GM18909 (cell line): ENCODE data around the gene TPSD1.
"Not testable (repeated sequence)": the region's sequence is repeated elsewhere in the genome, so short reads cannot be mapped to it uniquely, and the experiment has no call there.

Experiments used
- ATAC-seq: cut with Tn5 transposase; IDR thresholded peaks from one replicate; pipeline ENCODE4 v1.9.1; 2021; ENCODE audit warnings: mild to moderate bottlenecking; ENCODE audit not compliant: unreplicated experiment, poor library complexity

TPSD1 gene

GRCh38 chr16:1260101-1260680 lies 4.3 kb downstream of the TPSD1 start:
- no peak for ATAC-seq

DNA sequence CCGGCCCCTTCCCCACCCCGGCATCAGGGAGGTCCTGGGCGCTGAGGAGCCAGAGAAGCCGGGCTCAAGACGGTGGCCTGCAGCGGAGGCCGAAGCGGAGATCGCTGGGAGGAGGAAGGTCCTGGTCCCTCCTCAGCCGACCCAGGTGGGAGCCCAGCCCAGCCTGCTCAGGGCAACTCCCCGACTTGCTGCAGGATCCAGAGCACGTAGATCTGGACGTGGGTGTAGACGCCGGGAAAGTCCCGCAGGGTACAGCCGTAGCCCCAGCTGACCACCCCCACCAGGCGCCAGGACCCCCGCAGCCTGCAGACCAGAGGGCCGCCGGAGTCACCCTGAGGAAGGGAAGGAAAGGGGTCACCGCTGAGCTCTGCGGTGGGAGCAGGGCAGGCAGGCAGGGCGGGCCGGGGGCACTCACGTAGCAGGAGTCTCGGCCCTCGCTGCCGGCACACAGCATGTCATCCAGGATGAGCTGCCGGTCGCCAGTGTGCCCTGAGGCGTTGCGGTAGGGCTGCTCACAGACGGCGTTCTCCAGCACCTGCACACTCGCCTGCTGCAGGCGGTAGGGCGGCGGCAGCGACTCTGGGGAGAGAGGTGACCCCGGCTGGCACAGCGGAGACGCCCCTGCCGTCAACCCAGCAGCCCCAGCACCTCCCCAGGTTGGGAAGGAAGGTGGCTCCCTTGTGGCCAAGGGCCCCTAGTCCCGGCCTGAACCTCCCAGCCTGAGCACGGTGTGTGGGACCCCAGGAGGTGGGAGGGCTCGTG lies 5.4 kb downstream of the TPSD1 start:
- ATAC-seq, result no peak

GRCh38 chr16:1262210-1262845 lies 6.5 kb downstream of the TPSD1 start:
- no peak for ATAC-seq

DNA sequence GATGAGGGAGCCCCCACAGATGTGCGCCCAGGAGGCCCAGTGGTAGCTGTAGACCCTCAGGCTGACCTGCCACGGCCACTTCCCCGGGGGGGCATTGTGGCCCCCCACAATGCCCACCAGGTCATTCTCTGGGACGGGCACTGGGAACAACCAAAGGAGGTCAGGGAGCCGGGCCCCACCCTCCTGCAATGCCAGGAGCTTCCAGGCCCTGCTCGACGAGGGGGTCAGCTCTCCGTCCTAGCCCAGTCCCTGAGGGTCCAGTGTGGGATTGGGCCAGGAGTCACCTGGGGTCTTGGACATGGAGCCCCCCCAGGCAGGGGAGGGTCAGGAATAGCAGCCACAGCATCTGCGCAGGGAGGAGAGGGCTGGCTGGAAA lies 7.0 kb downstream of the TPSD1 start:
- ATAC-seq, result no peak

DNA sequence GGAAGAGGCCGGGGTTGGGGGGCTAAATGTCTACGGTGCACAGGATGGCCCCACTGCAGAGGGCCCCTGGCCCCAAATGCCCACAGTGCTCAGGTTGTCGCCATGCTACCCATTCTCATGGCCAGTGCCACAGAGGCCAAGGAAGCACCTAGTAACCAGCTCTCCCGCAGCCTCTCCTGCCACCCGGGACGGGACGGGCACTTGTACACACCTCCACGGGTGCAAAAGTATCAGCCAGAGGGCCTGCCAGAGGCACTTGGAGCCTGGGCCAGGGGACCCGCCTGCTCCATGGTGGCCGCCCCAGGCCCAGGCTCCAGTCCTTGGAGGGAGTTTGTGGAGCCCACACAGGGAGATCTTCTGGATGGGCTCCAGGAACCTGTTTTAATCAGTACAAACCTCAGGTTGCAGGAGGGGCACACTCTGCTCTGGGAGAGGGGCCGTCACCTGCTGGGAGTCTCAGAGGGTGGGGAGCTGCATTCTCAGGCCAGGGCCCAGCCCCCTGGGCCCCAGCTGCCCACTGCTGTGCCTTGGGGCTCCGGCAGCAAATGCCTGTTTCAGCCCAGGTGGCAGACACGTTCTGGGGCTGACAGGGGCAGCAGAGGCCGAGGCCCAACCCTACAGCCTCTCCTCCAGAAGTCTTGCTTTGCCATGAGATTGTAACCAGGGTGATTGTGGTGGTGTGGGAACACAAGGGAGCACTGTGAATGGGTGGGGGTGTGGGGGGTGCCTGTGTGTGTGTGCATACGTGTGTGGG lies 7.9 kb downstream of the TPSD1 start:
- no peak for ATAC-seq

GRCh38 chr16:1264345-1265089 lies 8.6 kb downstream of the TPSD1 start:
- ATAC-seq, result no peak

DNA sequence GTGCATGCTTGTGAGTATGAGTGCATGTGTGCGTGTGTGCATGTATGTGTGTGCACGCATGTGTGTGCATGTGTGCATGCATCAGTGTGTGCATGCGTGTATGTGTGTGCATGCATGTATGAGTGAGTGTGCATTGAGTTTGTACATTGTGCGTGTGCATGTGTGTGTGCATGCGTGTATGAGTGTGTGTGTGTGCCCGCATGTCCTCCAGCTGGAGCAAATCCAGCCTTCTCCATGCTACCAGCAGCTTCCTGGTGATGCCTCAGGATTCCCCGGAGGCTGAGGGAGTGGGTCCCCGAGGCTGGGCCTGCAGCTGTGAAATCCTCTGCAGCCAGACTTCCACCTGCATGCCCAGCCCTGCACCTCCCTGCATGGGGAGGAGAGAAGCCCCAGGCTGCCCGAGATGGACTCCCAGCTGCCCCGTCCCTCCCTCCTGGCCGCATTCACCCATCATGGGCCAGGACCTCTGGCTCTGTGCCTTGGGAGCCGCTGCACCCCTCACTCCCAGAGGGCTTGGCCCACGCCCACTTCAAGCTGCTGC lies 9.3 kb downstream of the TPSD1 start:
- ATAC-seq, result no peak

DNA sequence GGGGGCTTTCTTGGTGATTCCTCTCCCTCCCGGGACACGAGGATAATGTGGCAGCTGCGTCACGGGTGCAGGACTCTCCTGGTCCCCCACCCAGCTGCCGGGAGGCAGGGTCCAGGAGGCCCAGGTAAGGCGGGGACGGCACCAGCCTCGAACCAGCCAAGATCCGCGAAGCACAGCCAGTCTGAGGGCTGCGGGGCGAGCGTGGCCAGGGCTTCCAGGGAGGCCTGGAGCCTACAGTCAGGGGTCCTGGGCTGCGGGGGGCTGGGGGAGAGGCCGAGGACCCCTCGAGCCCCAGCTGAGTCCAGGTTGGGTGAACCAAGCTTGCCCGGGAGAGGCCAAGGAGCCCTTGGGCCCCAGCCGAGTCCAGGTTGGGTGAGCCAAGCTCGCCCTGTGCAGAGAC lies 10.0 kb downstream of the TPSD1 start:
- ATAC-seq, result no peak

- not testable (repeated sequence) for ATAC-seq
Observed at GRCh38 chr16:1269418-1269817, 13.5 kb downstream of the TPSD1 start.

- ATAC-seq, result no peak
Observed at GRCh38 chr16:1271380-1271723, 15.5 kb downstream of the TPSD1 start.

DNA sequence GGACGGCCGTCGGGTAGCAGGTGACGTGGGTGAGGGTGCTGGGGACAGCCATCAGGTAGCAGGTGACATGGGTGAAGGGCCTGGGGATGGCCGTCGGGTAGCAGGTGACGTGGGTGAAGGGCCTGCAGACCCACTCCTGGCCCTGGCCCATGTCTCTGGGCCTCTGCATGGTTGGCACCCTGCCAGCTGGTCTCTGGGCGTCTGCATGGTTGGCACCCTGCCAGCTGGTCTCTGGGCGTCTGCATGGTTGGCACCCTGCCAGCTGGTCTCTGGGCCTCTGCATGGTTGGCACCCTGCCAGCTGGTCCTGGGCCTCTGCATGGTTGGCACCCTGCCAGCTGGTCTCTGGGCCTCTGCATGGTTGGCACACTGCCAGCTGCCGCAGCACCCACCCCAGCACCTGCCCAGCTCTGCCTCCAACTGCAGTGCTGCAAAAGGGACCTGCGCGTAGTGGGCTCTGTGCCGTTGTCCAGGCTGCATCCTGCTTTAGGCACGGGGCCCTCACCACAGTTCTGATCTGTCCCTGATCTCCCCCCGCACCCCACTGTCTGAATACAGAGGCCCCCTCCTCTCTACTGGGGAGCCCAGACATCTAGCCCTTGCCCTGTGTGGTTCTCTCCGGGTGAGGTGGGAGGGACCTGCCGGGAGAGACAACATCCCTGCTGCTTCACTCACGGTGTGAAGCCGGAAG lies 16.0 kb downstream of the TPSD1 start:
- ATAC-seq, result not testable (repeated sequence)

DNA sequence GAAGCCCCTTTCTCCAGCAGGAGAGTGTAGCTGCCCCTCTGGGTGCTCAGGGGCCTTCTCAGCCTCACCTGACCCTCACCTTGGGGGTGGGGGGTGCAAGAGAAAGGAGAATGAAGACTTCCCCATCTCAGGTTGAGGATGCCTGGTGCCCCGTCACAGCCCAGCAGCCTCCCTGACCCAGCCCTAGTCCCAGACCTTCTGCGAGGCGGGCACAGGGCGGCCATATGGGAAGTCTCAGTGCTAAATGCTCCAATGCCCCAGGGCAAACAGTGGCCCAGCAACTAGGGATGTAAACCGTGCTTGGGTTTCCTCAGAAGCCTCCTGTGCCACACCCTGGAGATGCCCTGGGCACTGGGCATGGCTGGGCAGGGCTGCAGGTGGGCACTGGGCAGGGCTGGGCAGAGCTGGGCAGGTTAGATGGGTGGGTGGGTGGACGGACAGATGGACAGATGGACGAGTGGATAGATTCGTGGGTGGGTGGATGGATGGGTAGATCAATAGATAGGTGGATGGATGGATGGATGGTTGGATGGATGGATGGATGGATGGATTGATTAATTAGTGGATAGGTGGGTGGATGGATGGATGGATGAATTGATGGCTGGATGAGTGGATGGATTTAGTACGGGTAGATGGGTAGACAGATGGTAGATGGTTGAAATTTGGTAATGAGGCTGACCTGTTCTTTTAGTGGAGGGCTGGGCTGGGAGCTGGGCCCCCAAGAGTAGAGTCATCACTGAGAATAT lies 16.8 kb downstream of the TPSD1 start:
- no peak for ATAC-seq

GRCh38 chr16:1273816-1274215 lies 17.9 kb downstream of the TPSD1 start:
- no peak for ATAC-seq

DNA sequence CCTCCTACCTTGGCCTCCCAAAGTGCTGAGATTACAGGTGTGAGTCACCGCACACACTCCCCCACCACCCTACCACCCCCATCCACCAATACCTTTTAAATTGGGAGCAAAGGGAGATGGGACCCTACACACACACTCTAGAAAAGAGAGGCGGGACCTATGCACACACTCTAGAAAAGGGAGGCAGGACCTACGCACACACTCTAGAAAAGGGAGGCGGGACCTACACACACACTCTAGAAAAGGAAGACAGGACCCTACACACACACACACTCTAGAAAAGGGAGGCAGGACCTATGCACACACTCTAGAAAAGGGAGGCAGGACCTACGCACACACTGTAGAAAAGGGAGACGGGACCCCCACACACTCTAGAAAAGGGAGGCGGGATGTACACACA lies 18.9 kb downstream of the TPSD1 start:
- no peak for ATAC-seq

DNA sequence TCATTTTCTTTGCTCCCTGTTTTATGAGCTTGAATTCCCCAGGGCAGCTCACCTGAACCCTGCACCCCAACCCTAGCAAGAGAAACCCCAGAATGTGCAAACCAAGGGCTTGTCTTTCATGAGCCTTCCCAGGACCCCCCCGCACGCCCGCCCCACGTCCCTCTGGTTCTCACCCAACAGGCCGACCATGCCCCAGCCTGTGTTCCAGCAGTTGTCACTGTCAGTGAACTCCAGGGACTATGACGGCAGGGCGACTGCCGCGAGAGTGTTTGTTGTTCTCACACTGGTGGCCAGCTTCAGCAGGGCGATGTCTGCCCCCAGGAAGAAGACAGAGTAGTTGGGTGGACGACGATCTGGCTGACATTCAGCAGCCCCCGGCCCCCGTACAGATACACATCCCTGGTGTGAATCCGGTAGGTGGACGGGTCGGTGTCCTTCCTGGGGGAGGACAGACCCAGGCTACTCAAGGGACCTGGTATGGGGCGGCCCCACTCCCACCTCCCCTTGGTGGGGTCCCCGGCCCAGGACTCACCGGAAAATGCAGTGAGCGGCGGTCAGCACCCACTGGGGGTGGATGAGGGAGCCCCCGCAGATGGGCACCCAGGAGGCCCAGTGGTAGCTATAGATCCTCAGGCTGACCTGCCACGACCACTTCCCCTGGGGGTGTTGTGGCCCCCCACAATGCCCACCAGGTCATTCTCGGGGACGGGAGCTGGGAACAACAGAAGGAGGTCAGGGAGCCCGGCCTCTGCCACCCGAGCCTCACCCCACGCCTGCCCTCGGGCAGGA lies 20.1 kb downstream of the TPSD1 start:
- ATAC-seq, result no peak

GRCh38 chr16:1276580-1276878 lies 20.7 kb downstream of the TPSD1 start:
- no peak for ATAC-seq

- no peak for ATAC-seq
Observed at GRCh38 chr16:1277151-1277598, 21.3 kb downstream of the TPSD1 start.

DNA sequence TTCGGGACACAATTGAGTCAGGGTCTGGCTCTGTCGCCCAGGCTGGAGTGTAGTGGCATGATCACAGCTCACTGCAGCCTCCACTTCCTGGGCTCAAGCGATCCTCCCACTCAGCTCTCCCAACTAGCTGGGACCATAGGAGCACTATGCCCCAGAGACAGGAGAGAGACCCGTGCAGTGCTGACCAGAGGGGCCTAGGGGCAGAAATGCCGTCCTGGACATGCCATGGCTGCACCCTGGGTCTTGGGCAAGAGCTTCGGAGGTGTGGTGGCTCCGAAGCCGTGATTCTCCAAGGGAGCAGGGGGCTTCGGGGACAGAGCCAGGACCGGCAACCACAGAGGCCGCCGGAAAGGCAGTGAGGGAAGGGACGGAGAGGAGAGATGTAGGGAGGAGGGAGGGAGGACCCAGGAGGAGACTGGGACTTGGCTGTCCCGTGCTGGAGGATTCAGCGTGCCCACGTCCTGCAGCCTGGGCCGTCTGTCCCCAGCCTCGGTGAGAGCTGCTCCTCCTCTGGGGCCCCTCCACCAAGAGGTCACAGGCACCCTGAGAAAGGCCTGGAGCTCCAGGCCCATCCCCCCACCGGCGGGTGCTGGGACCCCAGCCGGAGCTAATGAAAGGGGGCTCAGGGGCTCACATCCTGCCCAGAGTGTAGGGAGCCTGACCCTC lies 21.9 kb downstream of the TPSD1 start:
- ATAC-seq, result no peak
